Skeletal muscle cell (primary cell): ENCODE results near the gene LYRM1.

Source experiments
- DNase-seq: peaks from one replicate; pipeline ENCODE4 v3.0.0-alpha.2; 2010; ENCODE audit warnings: low read depth
- H3K4me3 ChIP-seq: 2 replicates; pipeline ENCODE4 v1.5.1; 2011; ENCODE audit warnings: low read depth, mild to moderate bottlenecking, control low read depth, low read length, moderate library complexity

Gene LYRM1

DNA sequence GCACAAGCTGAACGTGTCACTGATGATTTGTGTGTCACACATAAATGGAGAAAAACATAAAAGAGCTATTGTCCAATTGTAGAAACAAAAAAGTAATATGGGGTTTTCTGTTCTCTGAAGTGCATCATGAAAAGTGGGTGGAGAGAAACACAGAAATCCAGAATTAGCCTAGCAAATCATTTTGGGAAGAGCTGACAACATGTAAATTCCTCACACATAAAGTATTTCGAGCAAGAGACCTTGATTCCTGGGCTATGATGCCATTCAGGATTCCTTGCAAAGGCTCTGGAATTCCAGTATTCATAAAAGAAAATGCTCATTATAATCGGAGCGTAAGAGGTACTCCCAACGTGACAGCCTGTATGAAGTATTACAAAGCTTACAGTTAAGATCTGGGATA lies 1.5 kb upstream of the LYRM1 start:
- peak overlapping the region; percentile 96 for H3K4me3 ChIP-seq
- no peak for DNase-seq

DNA sequence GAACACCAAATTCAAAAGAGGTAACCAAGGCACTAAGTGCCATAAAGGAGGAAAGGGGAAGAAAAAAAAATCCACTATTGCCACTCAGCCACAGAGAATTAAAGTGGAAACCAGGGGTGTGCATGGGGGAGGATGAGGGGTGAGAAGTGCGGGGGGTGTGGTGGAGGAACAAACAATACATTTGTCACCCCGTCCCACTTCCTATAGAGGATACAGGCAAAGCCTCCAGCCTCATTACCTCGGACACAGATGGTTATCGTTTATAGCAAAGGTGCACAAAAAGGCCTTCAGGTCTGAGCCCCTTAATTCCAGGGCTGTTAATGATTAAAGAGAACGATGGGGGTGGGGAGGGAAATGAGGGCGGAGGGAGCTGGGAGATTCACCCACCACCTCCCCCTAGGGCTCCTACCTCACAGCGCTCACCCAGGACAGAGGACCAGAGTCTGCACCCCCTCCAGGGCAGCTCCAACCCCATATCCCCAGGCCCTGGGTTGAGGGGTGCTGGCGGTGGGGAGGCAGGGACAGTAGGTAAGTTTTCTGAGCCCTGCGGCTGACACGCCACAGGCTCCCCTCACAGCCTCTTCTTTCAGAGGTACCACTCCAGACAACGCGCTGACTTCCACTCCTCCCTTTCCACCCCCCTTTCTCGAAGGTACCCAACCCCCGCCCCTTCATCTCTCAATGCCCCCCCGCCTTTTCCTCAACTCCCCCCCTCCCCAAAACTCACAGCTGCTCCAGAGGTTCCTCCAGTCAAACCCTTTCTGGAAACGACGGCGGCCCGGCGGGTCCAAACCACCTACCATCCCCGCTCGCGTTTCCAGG lies 883 bp upstream of the LYRM1 start:
- peak overlapping the region; percentile 96 for H3K4me3 ChIP-seq
- DNase-seq, result no peak

DNA sequence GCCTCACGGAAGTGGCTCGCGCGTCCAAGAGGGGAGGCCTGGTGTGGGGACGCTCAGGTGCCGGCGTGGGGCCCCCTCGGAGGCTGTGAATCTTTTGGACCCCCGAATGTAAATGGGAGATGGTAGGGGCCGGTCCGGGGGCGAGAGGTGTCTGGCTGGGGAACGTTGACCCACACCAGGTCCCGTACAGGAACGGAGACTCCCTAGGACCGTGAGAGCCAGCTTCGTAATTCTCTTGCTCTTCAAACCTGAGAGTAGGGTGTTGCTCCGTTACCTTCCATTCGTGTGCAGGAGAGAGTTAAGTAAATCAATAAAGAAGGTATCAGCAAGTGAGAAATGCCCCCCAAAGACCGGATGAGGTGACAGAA lies 481 bp downstream of the LYRM1 start:
- peak overlapping the region; percentile 96 for H3K4me3 ChIP-seq
- DNase-seq, result no peak

DNA sequence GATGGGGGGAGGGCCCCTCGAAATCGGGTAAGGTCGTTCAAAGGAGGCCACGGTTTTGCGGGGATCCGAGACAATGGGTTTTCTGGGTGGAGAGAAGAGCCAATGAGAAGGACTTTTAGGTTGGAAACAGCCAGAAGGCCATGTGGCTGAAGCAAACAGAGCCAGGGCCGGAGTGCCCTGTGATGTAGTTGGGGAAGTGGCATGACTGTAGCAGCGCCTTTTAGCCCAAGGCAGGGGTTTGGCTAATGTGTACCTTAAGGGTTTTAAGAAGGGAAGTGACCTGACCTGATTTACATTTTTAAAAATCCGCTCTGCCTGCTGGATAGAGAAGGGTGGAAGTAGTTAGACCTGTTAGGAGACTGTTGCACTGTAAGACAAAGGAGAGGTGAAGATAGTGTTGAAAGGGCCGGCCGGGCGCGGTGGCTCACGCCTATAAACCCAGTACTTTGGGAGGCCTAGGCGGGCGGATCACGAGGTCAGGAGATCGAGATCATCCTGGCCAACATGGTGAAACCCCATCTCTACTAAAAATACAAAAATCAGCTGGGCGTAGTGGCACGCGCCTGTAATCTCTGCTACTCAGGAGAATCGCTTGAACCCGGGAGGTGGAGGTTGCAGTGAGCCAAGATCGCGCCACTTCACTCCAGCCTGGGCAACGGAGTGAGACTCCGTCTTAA lies 1.0 kb downstream of the LYRM1 start:
- DNase-seq, result no peak
- H3K4me3 ChIP-seq, result peak overlapping the region; percentile 96

DNA sequence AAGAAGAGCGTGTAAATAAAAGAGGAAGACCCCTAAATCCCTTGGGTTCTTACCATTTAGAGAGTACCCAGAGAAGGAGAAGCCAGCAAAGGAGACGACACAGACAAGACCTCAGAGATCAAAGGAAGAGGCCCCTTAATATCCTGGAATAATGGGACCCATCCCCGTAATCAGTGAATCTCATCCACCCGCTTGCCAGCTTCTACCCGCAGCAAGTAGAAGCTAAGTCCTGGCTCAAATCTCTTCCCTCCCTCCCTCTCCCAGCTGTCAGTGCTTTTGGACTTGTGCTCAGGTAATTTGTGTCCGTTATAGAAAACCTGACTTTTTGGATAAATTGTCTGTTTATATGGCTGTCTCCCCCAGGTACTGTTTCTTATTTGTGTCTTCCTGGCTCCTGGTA lies 1.9 kb downstream of the LYRM1 start:
- no peak overlapping the region for H3K4me3 ChIP-seq
- DNase-seq, result no peak

DNA sequence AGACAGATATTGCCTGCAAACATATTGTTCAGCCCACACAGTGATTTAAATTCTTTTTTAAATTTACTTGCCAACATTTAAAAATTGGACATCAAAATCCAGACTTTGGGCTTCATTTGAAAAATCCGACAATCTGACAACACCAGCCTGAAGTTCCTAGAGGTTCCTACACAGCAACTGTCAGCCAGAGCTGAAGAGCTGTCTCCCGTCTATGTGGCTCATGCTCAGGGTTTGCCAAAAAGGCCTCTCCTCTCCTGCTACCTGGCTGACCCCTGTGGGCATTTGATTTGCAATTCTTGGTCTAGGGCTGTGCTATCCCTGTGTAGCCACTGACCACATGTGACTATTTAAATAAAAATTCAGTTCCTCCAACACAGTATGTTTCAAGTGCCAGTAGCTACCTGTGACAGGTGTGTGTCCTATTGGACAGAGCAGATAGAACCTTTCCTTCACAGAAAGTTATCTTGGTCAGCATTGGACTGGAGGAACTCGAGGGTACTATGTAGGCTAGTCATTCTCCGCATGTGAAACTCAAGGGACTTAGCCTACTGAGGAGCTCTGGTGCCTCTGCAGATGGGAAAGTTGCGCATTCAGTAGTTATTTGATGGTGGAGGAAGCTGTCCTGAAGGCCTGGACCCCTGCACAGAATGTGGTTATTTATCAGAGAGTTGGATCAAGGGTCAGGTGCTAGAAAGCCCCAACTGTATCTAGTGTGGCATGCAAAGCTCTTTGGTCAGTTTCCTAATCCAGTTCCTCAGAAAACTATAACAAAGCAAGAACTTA lies 2.7 kb downstream of the LYRM1 start:
- DNase-seq, result no peak
- no peak overlapping the region for H3K4me3 ChIP-seq

DNA sequence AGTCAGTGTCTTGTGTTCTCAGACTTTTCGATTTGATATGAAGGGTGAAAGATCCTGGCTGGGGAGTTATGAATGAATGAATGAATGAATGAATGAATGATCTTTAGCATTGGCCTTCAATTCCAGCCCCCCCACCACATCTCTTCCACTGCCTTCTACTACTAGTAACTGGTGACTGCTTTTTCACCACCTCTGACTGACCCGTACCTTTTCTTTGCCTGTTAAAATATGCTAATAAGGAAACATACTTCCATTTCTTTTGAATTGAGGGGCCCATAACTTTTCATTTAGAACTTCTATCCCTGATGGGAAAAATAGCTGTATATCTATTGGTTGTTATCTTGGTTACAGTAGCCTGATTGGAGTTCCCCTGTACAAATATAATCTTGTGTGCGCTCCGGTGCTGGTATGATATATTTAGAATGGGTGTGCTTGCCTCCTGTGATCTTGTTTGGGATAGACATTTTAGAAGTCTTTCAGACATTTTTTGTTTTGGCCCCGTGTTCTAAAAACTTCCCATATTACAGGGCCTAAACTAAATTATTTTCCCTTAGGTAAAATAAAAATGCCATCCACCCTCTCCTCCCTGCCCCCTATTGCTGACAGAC lies 3.4 kb downstream of the LYRM1 start:
- no peak for DNase-seq
- no peak overlapping the region for H3K4me3 ChIP-seq

DNA sequence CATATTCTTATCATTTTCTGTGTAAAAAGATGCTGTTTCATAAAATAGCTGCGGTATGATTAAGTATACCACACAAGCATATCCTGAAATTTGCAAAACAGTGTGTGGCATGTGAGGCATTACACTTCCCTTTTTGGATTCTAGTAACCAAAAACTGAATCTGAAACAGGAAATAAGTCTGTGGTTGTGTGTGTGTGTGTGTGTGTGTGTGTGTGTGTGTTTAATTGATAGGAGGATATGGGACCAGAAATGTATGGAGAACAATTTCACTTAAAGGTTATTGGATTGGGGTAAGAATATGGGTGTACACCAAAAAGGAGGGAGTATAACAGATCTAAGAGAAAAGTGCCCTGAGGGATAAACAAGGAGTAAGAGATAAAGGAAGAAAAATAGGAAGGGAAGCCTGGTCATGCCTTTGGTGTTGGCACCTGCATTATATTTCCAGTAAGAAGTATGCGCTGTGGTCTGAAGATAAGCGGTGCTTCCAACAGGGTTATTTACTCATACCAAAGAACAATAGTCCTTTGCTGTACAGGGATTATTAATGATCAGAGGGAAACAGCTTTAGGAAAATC lies 4.0 kb downstream of the LYRM1 start:
- H3K4me3 ChIP-seq, result no peak overlapping the region
- no peak for DNase-seq

DNA sequence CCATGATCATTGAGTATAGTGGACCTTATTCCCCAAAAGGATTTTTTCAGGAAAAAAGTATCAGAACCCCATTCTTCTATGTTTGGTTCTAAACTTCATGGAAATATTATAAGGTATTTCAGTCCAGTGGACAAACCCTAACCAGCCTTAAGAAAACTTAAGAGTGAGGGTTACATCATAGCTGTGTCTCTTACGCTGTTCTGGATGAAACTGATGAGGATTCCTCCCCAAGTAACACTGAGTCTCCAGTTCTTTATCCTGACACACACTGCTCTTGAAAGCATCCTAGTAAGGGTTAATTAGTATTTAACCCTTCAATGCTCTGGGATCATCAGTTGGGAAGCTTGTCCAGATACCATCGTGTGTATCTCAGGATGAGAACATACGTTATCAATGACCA lies 5.0 kb downstream of the LYRM1 start:
- DNase-seq, result no peak
- H3K4me3 ChIP-seq, result no peak overlapping the region

DNA sequence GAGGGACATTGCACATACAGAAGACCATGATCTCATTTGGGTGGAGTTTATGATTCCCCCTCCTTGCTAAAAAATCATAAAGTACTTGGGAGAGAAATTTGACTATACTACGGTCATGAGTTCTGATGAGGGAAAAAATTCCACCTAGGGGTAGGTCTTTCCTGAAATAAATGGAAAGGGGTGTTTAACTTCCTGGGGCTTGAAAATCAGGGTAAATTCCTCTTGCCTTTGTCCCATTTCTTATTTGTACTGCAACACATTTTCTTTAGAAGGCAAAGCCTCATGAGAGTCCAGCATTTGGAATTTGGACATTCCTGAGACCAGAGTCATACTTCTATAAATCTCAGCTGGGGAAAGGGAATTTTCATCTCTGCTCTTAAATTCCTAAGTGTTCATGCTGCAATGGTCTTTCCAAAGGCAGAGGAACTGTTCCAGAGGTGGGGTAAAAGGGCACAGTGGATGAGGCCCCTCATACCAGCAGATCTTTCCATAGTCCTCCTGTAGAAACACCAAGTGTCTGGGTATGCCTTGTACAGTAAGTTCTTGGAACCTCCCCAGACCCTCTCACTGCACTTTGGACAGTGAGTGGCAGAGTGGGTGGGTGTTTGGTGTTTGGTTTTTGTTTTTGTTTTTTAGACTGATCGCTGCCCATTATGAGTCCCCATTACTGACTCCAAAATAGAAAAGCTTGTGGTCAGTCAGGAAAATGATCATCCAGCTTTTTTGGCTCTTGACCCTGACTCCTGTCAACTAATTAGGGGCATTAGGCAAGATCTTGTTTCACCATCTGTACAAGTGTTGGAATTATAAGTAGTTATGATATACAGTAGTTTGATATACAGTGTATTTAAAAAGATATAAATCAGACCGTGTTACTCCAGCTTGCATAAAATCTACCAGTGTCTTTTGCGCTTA lies 6.0 kb downstream of the LYRM1 start:
- H3K4me3 ChIP-seq, result no peak overlapping the region
- DNase-seq, result peak; percentile 74

DNA sequence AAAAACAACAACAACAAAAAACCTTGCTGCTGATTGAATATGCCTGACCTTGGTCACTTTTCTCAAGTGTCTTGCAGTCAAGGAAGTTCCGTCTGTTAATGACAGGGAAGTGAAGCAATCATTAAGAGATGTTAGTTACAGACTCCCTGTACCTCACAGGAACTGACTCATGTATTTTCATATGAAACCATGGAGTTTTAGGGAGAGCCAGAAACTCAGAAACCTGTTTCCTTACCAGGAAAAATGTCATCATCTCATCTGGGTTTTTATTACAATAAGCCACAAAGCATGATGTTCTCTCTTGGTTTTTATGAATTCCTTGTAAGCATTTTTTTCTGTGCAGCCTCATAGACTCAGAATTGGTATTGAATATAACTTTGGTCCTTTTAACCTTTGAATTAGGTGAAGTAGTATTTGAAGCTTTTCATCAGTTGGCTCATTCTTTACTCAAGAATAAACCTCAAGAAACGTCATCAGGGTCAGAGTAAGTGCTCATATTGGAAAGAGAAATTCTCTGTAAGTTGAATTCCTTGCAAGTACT lies 10.3 kb downstream of the LYRM1 start:
- DNase-seq, result peak; percentile 85
- H3K4me3 ChIP-seq, result no peak overlapping the region

DNA sequence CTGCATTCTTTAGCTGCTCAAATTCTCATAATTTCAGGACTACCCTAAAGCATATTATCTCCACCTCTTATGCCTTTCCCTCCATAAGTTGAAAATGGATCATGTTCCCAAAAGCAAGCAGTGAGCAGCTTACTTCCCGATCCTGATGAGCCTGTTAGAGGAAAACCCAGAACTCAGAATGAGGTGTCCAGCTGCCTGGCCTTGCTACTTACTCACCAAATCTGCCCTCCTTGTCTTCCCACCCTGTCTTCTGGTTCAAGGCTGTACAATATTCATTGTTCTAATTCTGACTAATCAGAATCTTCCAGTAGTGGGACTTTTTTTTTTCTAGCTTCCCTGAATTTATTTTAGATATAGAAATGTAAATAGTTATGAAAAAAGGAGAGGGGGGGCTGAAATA lies 10.8 kb downstream of the LYRM1 start:
- no peak overlapping the region for H3K4me3 ChIP-seq
- no peak for DNase-seq

DNA sequence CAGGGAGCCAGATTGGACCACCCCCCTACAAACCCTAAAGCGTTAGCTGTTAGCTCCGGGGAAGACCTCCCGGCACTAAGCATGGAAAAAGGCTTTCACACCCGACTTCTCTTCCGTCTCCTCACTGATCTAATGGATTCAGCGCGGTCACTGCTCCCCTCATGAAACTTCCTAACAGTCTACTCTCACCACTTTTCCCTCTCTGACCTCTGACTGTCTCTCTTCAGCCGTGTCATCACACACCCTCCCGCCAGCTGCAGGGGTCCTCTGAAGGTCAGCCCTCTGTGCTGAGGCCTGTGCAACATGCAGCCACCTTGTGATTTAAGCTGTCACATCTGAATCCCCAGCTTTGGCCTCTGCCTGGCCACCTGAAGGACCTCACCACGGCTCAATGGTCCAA lies 15.7 kb downstream of the LYRM1 start:
- no peak for DNase-seq
- no peak overlapping the region for H3K4me3 ChIP-seq

DNA sequence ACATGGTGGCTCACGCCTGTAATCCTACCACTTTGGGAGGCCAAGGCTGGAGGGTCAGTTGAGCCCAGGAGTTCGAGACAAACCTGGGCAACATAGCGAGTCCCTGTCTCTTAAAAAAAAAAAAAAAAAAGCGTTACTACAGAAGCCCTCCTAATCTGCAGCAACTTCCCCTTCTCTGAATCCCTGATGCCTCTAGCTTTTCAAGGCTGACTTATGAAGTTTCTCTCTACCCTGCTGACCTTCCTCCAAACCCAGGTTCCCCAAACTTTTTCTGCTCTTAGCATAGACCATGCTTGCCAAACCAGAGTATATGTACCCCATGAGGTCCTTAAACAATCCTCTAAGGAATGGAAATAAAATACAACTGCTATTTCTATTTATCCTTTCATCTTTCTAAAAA lies 16.4 kb downstream of the LYRM1 start:
- DNase-seq, result no peak
- no peak overlapping the region for H3K4me3 ChIP-seq

DNA sequence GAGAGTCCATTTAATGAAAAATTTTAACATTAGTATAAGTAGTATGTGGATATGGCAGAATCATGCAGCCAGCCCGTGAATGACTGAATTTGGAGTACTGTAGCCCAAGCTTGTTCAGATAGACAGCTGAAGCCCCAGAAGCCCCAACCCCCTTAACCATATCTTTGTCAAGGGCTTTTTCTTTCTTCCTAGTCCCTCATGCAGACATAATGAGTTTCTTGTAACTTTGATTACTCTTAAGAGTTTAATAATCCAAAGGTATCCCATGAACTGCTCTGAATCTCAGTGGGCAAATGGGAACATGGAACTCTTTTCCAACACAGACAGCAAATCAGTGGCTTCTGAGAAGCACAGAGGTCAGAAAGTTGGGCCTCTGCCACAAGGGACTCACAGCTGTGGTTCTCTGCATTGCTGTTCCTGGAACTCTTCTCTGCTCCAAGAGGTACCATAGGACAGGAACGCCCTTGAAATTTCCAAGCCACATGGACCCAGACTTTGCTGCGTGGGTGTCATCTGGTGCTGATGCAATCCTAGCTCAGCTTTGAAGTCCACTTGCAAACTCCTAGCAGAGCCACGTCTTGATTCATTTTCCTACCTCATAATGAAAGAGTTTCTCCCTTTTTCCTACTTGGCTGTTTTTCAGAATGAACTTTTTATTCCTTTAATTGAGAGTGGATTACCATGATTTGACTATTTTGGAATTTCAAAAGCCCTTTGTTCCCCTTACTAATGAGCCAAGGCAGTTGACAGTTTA lies 18.1 kb downstream of the LYRM1 start:
- H3K4me3 ChIP-seq, result no peak overlapping the region
- peak; percentile 73 for DNase-seq

DNA sequence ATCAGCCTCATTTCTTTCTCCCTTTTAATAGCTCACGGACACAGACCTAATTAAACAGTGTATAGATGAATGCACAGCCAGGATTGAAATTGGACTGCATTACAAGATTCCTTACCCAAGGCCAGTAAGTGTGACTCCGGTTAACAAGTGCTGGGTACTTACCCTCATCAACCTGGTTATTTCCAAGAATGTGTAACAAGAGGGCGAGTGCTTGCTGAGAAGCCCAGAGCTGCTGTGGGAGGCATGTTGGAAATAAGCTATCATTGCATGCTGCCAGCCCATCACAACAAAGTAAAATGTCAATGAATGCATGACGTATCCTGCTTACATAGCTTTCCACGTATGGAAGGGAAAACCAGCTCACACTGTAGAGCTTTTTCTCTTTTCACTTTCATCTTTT lies 19.5 kb downstream of the LYRM1 start:
- H3K4me3 ChIP-seq, result no peak overlapping the region
- no peak for DNase-seq

DNA sequence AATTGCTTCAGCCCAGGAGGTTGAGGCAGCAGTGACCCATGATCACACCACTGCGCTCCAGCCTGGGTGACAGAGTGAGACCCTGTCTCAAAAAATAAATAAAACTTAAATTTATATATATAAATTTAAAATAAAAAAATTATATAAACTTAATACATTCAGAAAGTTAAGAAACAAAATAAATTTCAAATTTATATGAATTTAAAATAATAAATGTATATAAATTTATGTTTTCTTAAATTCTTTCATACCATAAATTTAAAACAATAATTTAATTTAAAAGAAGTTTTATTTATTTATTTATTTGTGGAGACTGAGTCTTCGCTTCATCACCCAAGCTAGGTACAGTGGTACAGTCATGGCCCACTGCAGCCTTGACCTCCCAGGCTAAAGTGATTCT lies 20.2 kb downstream of the LYRM1 start:
- DNase-seq, result no peak
- no peak overlapping the region for H3K4me3 ChIP-seq

DNA sequence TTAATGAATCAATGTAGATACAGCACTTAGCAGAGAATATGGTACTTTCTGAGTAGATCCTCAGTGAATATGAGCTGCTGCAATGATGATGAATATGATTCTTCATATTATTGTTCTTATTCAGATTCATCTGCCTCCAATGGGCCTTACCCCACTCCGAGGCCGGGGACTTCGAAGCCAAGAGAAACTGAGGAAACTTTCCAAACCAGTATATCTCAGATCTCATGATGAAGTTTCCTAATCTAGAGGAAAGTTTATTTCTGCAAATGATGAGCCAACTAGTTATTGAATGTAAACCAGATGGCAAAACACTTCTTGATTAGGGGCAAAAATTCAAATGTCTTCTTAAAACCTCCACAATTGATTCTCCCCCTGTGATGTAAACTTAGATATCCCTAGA lies 23.3 kb downstream of the LYRM1 start:
- H3K4me3 ChIP-seq, result no peak overlapping the region
- no peak for DNase-seq
